SU-DHL-6 (cell line): ENCODE measurements around the gene ZFP64.

Experiments
- H2AFZ ChIP-seq: fragments of 200-600 bp; sonication (generic); 2 replicates; pipeline ENCODE4 v1.6.1; 2014; ENCODE audit warnings: low read depth, mild to moderate bottlenecking, moderate library complexity, mixed read lengths, antibody characterized with exemption, low read length; ENCODE audit not compliant: severe bottlenecking
- H3F3A ChIP-seq: fragments of 200-600 bp; shearing (Covaris generic); 2 replicates; pipeline ENCODE4 v1.6.0; 2016; ENCODE audit warnings: antibody characterized with exemption, mild to moderate bottlenecking; ENCODE audit not compliant: insufficient read depth
- H3K27ac ChIP-seq: fragments of 200-600 bp; sonication (generic); 2 replicates; pipeline ENCODE4 v1.5.1; 2016; ENCODE audit warnings: low read depth, mild to moderate bottlenecking, low read length, moderate library complexity, mixed read lengths
- H3K27me3 ChIP-seq: fragments of 200-600 bp; sonication (generic), shearing (Covaris generic); 2 replicates; pipeline ENCODE4 v1.6.0; 2014; ENCODE audit warnings: mild to moderate bottlenecking, low read length
- H3K36me3 ChIP-seq: fragments of 200-600 bp; sonication (generic); 2 replicates; pipeline ENCODE4 v1.6.1; 2014; ENCODE audit warnings: mild to moderate bottlenecking, low read length, mixed read lengths
- H3K4me2 ChIP-seq: fragments of 300-600, 200-600 bp; shearing (Covaris generic), sonication (generic); 2 replicates; pipeline ENCODE4 v1.6.0; 2014; ENCODE audit warnings: low read length, low read depth, mild to moderate bottlenecking; ENCODE audit not compliant: poor library complexity, severe bottlenecking
- H3K4me3 ChIP-seq: fragments of 200-600 bp; sonication (generic); 2 replicates; pipeline ENCODE4 v1.5.1; 2014; ENCODE audit warnings: antibody characterized with exemption, low read length, mild to moderate bottlenecking, mixed read lengths; ENCODE audit not compliant: insufficient read depth, poor library complexity, severe bottlenecking
- H3K79me2 ChIP-seq: fragments of 200-600 bp; sonication (generic); 2 replicates; pipeline ENCODE4 v1.6.1; 2014; ENCODE audit warnings: mild to moderate bottlenecking, low read length, moderate library complexity; ENCODE audit not compliant: insufficient read depth
- H3K9ac ChIP-seq: fragments of 200-600 bp; sonication (generic); 2 replicates; pipeline ENCODE4 v1.7.0; 2014; ENCODE audit warnings: mild to moderate bottlenecking, low read length
- H3K9me2 ChIP-seq: fragments of 200-600 bp; sonication (generic); replicated peaks from 2 replicates; pipeline ENCODE4 v1.6.1; 2014; ENCODE audit warnings: low read length; ENCODE audit not compliant: insufficient read depth
- H3K9me3 ChIP-seq: fragments of 200-600 bp; sonication (generic); 2 replicates; pipeline ENCODE4 v1.6.1; 2014; ENCODE audit warnings: low read length, mixed read lengths; ENCODE audit not compliant: insufficient read depth
- H4K20me1 ChIP-seq: fragments of 200-600 bp; sonication (generic); 2 replicates; pipeline ENCODE4 v1.6.1; 2014; ENCODE audit warnings: low read depth, mild to moderate bottlenecking, antibody characterized with exemption, low read length, moderate library complexity, mixed read lengths
- CTCF ChIP-seq: fragments of 200-600 bp; sonication (generic); IDR thresholded peaks from one replicate; pipeline ENCODE4 v1.5.1; 2017; ENCODE audit warnings: antibody characterized with exemption, mild to moderate bottlenecking, low read length, moderate library complexity; ENCODE audit not compliant: insufficient read depth, poor library complexity, severe bottlenecking
- EZH2phosphoT487 ChIP-seq: fragments of 200-600 bp; sonication (generic), shearing (Covaris generic); conservative IDR thresholded peaks from 2 replicates; pipeline ENCODE4 v1.6.1; 2018; ENCODE audit warnings: mild to moderate bottlenecking, antibody characterized with exemption, low read length, moderate library complexity, mixed read lengths

Gene ZFP64

GRCh38 chr20:52236292-52236691 is 44.7 kb upstream of the ZFP64 start:
- Histone ChIP-seq H3K27me3 (no peaks in the 10 kb centered on the region), H2AFZ (no peak overlapping the region), H3K79me2 (no peaks in the 10 kb centered on the region), H3K27ac (no peak overlapping the region), H3K36me3 (no peaks in the 10 kb centered on the region), H3K4me2 (no peak overlapping the region), H3K9me3 (no peaks in the 10 kb centered on the region), H3F3A (no peaks in the 10 kb centered on the region), H4K20me1 (no peaks in the 10 kb centered on the region), H3K4me3 (no peak overlapping the region), H3K9me2 (no peaks in the 10 kb centered on the region), H3K9ac (no peak overlapping the region)
- TF ChIP-seq CTCF (no peak), EZH2phosphoT487 (no peak)

GRCh38 chr20:52235129-52235528 is 43.5 kb upstream of the ZFP64 start:
- Histone ChIP-seq H3K9me3 (no peaks in the 10 kb centered on the region), H3K9me2 (no peaks in the 10 kb centered on the region), H3K9ac (no peak overlapping the region)

GRCh38 chr20:52234302-52235045 is 42.9 kb upstream of the ZFP64 start:
- no peaks in the 10 kb centered on the region for H4K20me1 ChIP-seq
- no peaks in the 10 kb centered on the region for H3K79me2 ChIP-seq
- no peaks in the 10 kb centered on the region for H3K27me3 ChIP-seq
- no peak overlapping the region for H2AFZ ChIP-seq
- H3K4me3 ChIP-seq = no peak overlapping the region
- no peaks in the 10 kb centered on the region for H3K36me3 ChIP-seq
- H3K9me3 ChIP-seq = no peaks in the 10 kb centered on the region
- H3F3A ChIP-seq = no peaks in the 10 kb centered on the region
- no peak overlapping the region for H3K4me2 ChIP-seq
- H3K27ac ChIP-seq = no peak overlapping the region
- TF ChIP-seq CTCF (no peak), EZH2phosphoT487 (no peak)
- H3K9me2 ChIP-seq = no peaks in the 10 kb centered on the region
- H3K9ac ChIP-seq = no peak overlapping the region

More at GRCh38 chr20:52235129-52235528, 43.5 kb upstream of the ZFP64 start:
- Histone ChIP-seq H4K20me1 (no peaks in the 10 kb centered on the region), H3K4me2 (no peak overlapping the region), H3K27ac (no peak overlapping the region), H3K4me3 (no peak overlapping the region), H3K27me3 (no peaks in the 10 kb centered on the region), H3K79me2 (no peaks in the 10 kb centered on the region), H2AFZ (no peak overlapping the region), H3F3A (no peaks in the 10 kb centered on the region), H3K36me3 (no peaks in the 10 kb centered on the region)
- no peak for TF ChIP-seq EZH2phosphoT487
- no peak for TF ChIP-seq CTCF
